ENCODE measurements around the gene CSMD2.

- TF ChIP-seq ZNF274 (IDR thresholded peaks at IDR 0.05; ENCODE audit: low read depth, low read length), result no peak
- TF ChIP-seq YY1 (IDR thresholded peaks at IDR 0.05; ENCODE audit: insufficient read depth, insufficient read length), result no peak
Measured at GRCh38 chr1:33927721-33928120, 237.3 kb downstream of the CSMD2 start.

Data from NT2/D1 (cell line).